ENCODE data around the gene CAMK4. TPM values are rescaled to one million over a fixed set of nuclear protein-coding genes. Genes with fewer than 3 reads are reported as not detected.

Gene CAMK4
- total RNA-seq, 1 donor from 2014 or later, result 34.5 TPM

GRCh38 chr5:111374380-111374779, 150.2 kb downstream of the CAMK4 start:
- Mint-ChIP-seq H3K9me3 (ENCODE audit: unreplicated experiment) (no peaks in the 10 kb centered on the region), H3K27me3 (ENCODE audit: unreplicated experiment) (no peaks in the 10 kb centered on the region), H3K4me1 (ENCODE audit: unreplicated experiment) (no peaks in the 10 kb centered on the region), H3K4me3 (ENCODE audit: unreplicated experiment) (no peak overlapping the region), H3K36me3 (ENCODE audit: low read depth, unreplicated experiment) (no peaks in the 10 kb centered on the region), H3K27ac (ENCODE audit: unreplicated experiment) (no peak overlapping the region)
- no peak for DNase-seq (ENCODE audit: low spot score)
- TF ChIP-seq CTCF (IDR thresholded peaks at IDR 0.05; ENCODE audit: unreplicated experiment), result no peak

GRCh38 chr5:111375645-111376044, 151.5 kb downstream of the CAMK4 start:
- H3K4me1 Mint-ChIP-seq (ENCODE audit: unreplicated experiment), result no peaks in the 10 kb centered on the region
- no peak overlapping the region for H3K27ac Mint-ChIP-seq (ENCODE audit: unreplicated experiment)
- no peak overlapping the region for H3K4me3 Mint-ChIP-seq (ENCODE audit: unreplicated experiment)
- no peak for DNase-seq (ENCODE audit: low spot score)
- H3K36me3 Mint-ChIP-seq (ENCODE audit: low read depth, unreplicated experiment), result no peaks in the 10 kb centered on the region
- no peaks in the 10 kb centered on the region for H3K27me3 Mint-ChIP-seq (ENCODE audit: unreplicated experiment)
- TF ChIP-seq CTCF (IDR thresholded peaks at IDR 0.05; ENCODE audit: unreplicated experiment), result no peak
- no peaks in the 10 kb centered on the region for H3K9me3 Mint-ChIP-seq (ENCODE audit: unreplicated experiment)

- Mint-ChIP-seq H3K36me3 (ENCODE audit: low read depth, unreplicated experiment) (no peaks in the 10 kb centered on the region), H3K4me1 (ENCODE audit: unreplicated experiment) (no peaks in the 10 kb centered on the region), H3K27me3 (ENCODE audit: unreplicated experiment) (no peaks in the 10 kb centered on the region), H3K4me3 (ENCODE audit: unreplicated experiment) (no peak overlapping the region), H3K27ac (ENCODE audit: unreplicated experiment) (no peak overlapping the region), H3K9me3 (ENCODE audit: unreplicated experiment) (no peaks in the 10 kb centered on the region)
- no peak for DNase-seq (ENCODE audit: low spot score)
- TF ChIP-seq CTCF (IDR thresholded peaks at IDR 0.05; ENCODE audit: unreplicated experiment), result no peak
Observed at GRCh38 chr5:111377306-111377705, 153.1 kb downstream of the CAMK4 start.

- no peak for TF ChIP-seq CTCF (IDR thresholded peaks at IDR 0.05; ENCODE audit: unreplicated experiment)
- H3K4me1 Mint-ChIP-seq (ENCODE audit: unreplicated experiment), result no peaks in the 10 kb centered on the region
- H3K9me3 Mint-ChIP-seq (ENCODE audit: unreplicated experiment), result no peaks in the 10 kb centered on the region
- no peak overlapping the region for H3K4me3 Mint-ChIP-seq (ENCODE audit: unreplicated experiment)
- no peak for DNase-seq (ENCODE audit: low spot score)
- H3K27ac Mint-ChIP-seq (ENCODE audit: unreplicated experiment), result no peak overlapping the region
- H3K27me3 Mint-ChIP-seq (ENCODE audit: unreplicated experiment), result no peaks in the 10 kb centered on the region
- no peaks in the 10 kb centered on the region for H3K36me3 Mint-ChIP-seq (ENCODE audit: low read depth, unreplicated experiment)
Observed at GRCh38 chr5:111379391-111379816, 155.2 kb downstream of the CAMK4 start.

- H3K4me1 Mint-ChIP-seq (ENCODE audit: unreplicated experiment), result peaks cover 4% of the 10 kb centered on the region
- H3K4me3 Mint-ChIP-seq (ENCODE audit: unreplicated experiment), result no peak overlapping the region
- DNase-seq (ENCODE audit: low spot score), result no peak
- no peak overlapping the region for H3K27ac Mint-ChIP-seq (ENCODE audit: unreplicated experiment)
- H3K9me3 Mint-ChIP-seq (ENCODE audit: unreplicated experiment), result no peaks in the 10 kb centered on the region
- H3K36me3 Mint-ChIP-seq (ENCODE audit: low read depth, unreplicated experiment), result no peaks in the 10 kb centered on the region
- H3K27me3 Mint-ChIP-seq (ENCODE audit: unreplicated experiment), result no peaks in the 10 kb centered on the region
- TF ChIP-seq CTCF (IDR thresholded peaks at IDR 0.05; ENCODE audit: unreplicated experiment), result no peak
Observed at GRCh38 chr5:111383288-111383970, 159.2 kb downstream of the CAMK4 start.
